HCT116 (cell line): ENCODE data around the gene HPDL.

Experiments
- JUND ChIP-seq: IDR thresholded peaks from 2 replicates; pipeline ENCODE4 v1.6.1; 2012
- SIN3A ChIP-seq: IDR thresholded peaks from 2 replicates; pipeline ENCODE4 v1.6.1; 2012; ENCODE audit warnings: low read depth

- TF ChIP-seq JUND, result no peak
- TF ChIP-seq SIN3A, result no peak
Measured at GRCh38 chr1:45300669-45300997, 26.1 kb upstream of the HPDL start.
